CD14-positive monocyte (primary cell): ENCODE data around the gene FGF2. TPM values are rescaled to one million over a fixed set of nuclear protein-coding genes. Genes with fewer than 3 reads are reported as not detected.

ENCODE experiments used
- DNase-seq, 3 donors: peaks; one replicate each; pipeline ENCODE4 v3.0.0-alpha.2; 2011 to 2022
- H2AFZ ChIP-seq: 2 replicates; pipeline ENCODE4 v1.6.0; 2012; ENCODE audit warnings: mild to moderate bottlenecking, low read depth, low read length, inconsistent platforms; ENCODE audit not compliant: insufficient read depth, poor library complexity, severe bottlenecking
- H3K27ac ChIP-seq, 2 donors: 1 replicate in 1 of 2; 2 replicates in 1 of 2; pipeline ENCODE4 v1.5.1; 2012 to 2013; ENCODE audit warnings: low read length in 2 of 2, control low read depth in 1 of 2, inconsistent platforms in 1 of 2, low read depth in 1 of 2, mild to moderate bottlenecking in 1 of 2
- H3K27me3 ChIP-seq, 2 donors: one replicate each; pipeline versions ENCODE4 v1.6.0 to v1.6.1; 2011 to 2013; ENCODE audit warnings: low read length in 2 of 2; ENCODE audit not compliant: control insufficient read depth in 2 of 2, insufficient read depth in 2 of 2
- H3K36me3 ChIP-seq, 2 donors: replicated peaks in 1 of 2; 1 replicate in 1 of 2; 2 replicates in 1 of 2; pipeline versions ENCODE4 v1.5.1 to v1.6.1; 2012 to 2013; ENCODE audit warnings: low read length in 2 of 2, control low read depth in 1 of 2, inconsistent platforms in 1 of 2, mild to moderate bottlenecking in 1 of 2; ENCODE audit not compliant: insufficient read depth in 2 of 2, control insufficient read depth in 1 of 2
- H3K4me1 ChIP-seq, 2 donors: 1 replicate in 1 of 2; 2 replicates in 1 of 2; pipeline versions ENCODE4 v1.5.1 to v1.6.1; 2012 to 2013; ENCODE audit warnings: low read length in 2 of 2, control low read depth in 1 of 2, inconsistent platforms in 1 of 2, mild to moderate bottlenecking in 1 of 2, moderate library complexity in 1 of 2; ENCODE audit not compliant: insufficient read depth in 2 of 2, control insufficient read depth in 1 of 2
- H3K4me2 ChIP-seq: replicated peaks from 2 replicates; pipeline ENCODE3; 2012; ENCODE audit warnings: low read length, moderate library complexity, mild to moderate bottlenecking; ENCODE audit not compliant: poor library complexity, severe bottlenecking; ENCODE audit errors: extremely low read depth
- H3K4me3 ChIP-seq, 3 experiments: fragments of 200-600 bp in 1 of 3; sonication (generic) in 1 of 3; replicated peaks in 1 of 3; 1 replicate in 2 of 3; 2 replicates in 1 of 3; pipeline ENCODE4 v1.5.1; 2011 to 2013; ENCODE audit warnings: low read length in 3 of 3, mild to moderate bottlenecking in 3 of 3, control low read depth in 2 of 3, low read depth in 2 of 3, inconsistent platforms in 1 of 3, moderate library complexity in 1 of 3
- H3K79me2 ChIP-seq: 2 replicates; pipeline ENCODE4 v1.6.0; 2012; ENCODE audit warnings: mild to moderate bottlenecking, control low read depth, inconsistent platforms, low read length, moderate library complexity; ENCODE audit not compliant: insufficient read depth
- H3K9ac ChIP-seq: 2 replicates; pipeline ENCODE4 v1.6.0; 2017; ENCODE audit warnings: low read length, mild to moderate bottlenecking; ENCODE audit not compliant: insufficient read depth, poor library complexity, severe bottlenecking
- H3K9me3 ChIP-seq, 2 donors: replicated peaks in 1 of 2; 1 replicate in 1 of 2; 2 replicates in 1 of 2; pipeline versions ENCODE4 v1.5.1 to v1.6.1; 2012 to 2013; ENCODE audit warnings: low read length in 2 of 2, control low read depth in 1 of 2; ENCODE audit not compliant: control insufficient read depth in 1 of 2, insufficient read depth in 1 of 2
- H4K20me1 ChIP-seq: 2 replicates; pipeline ENCODE4 v1.6.0; 2012; ENCODE audit warnings: mild to moderate bottlenecking, low read length, control low read depth, moderate library complexity; ENCODE audit not compliant: insufficient read depth
- H3K27ac Mint-ChIP-seq, 7 donors: one replicate each; pipeline ENCODE4 v1.8.0; 2020; ENCODE audit warnings: mild to moderate bottlenecking in 7 of 7, mixed read lengths in 7 of 7, moderate library complexity in 6 of 7, inconsistent platforms in 2 of 7
- H3K27me3 Mint-ChIP-seq, 3 donors: one replicate each; pipeline ENCODE4 v1.8.0; 2021 to 2022; ENCODE audit warnings: low read depth in 3 of 3, mild to moderate bottlenecking in 3 of 3, mixed read lengths in 3 of 3, moderate library complexity in 3 of 3, inconsistent platforms in 1 of 3
- H3K36me3 Mint-ChIP-seq, 2 donors: one replicate each; pipeline ENCODE4 v1.8.0; 2020; ENCODE audit warnings: mixed read lengths in 2 of 2, inconsistent platforms in 1 of 2, mild to moderate bottlenecking in 1 of 2
- H3K4me1 Mint-ChIP-seq: one replicate; pipeline ENCODE4 v1.8.0; 2020; ENCODE audit warnings: mild to moderate bottlenecking, mixed read lengths
- H3K4me3 Mint-ChIP-seq, 2 donors: one replicate each; pipeline ENCODE4 v1.8.0; 2020; ENCODE audit warnings: mild to moderate bottlenecking in 2 of 2, mixed read lengths in 2 of 2, moderate library complexity in 1 of 2
- H3K9me3 Mint-ChIP-seq, 7 donors: one replicate each; pipeline ENCODE4 v1.8.0; 2020 to 2022; ENCODE audit warnings: mixed read lengths in 7 of 7, mild to moderate bottlenecking in 6 of 7, moderate library complexity in 6 of 7, inconsistent platforms in 2 of 7
- CTCF ChIP-seq: fragments of 200-600 bp; IDR thresholded peaks from one replicate; pipeline ENCODE4 v1.8.0; 2022; ENCODE audit warnings: antibody characterized with exemption, mild to moderate bottlenecking
- WGBS: methylation state at CpG from one replicate; pipeline ENCODE4 v1.1.5; 2013; ENCODE audit warnings: missing lambda C conversion rate; ENCODE audit not compliant: insufficient coverage; 5-methylcytosine and 5-hydroxymethylcytosine counted together
- intact Hi-C, 2 donors: fragments of 100-400 bp; cut with micrococcal nuclease; formaldehyde crosslinking; loops; one replicate each; pipeline versions ENCODE4 v1.15.0 to v1.15.1; 2023
- polyA plus RNA-seq, 3 donors: library from polyadenylated mRNA; depleted of rRNA in 1 of 3; unstranded in 2 of 3; stranded (reverse) in 1 of 3; fragments of 300-500 nt in 2 of 3; fragments of >200 nt in 1 of 3; fragmentation: Illumina TruSeq in 2 of 3; gene quantifications; 1 replicate in 2 of 3; 2 replicates in 1 of 3; pipeline ENCODE4 v1.2.3, GENCODE V29; 2012 to 2021

Gene FGF2
- polyA plus RNA-seq, 3 donors: not detected

GRCh38 chr4:122793811-122794210 lies 32.8 kb upstream of the FGF2 start:
- no peak for TF ChIP-seq CTCF
- no peak for DNase-seq
- no peaks in the 10 kb centered on the region for H3K4me1 ChIP-seq

GRCh38 chr4:122796801-122797404 lies 29.7 kb upstream of the FGF2 start:
- H3K27me3 Mint-ChIP-seq: no peaks in the 10 kb centered on the region
- peaks cover 0 to 4% (median 0%) of the 10 kb centered on the region in 7 donors for H3K9me3 Mint-ChIP-seq
- Histone ChIP-seq H3K9ac (no peak overlapping the region), H3K27me3 (no peaks in the 10 kb centered on the region), H3K9me3 (no peaks in the 10 kb centered on the region), H3K4me1 (no peaks in the 10 kb centered on the region), H3K36me3 (no peaks in the 10 kb centered on the region), H3K4me2 (no peak overlapping the region), H3K4me3 (no peak overlapping the region), H3K79me2 (no peaks in the 10 kb centered on the region), H3K27ac (no peak overlapping the region), H2AFZ (no peak overlapping the region), H4K20me1 (no peaks in the 10 kb centered on the region)
- no peak for DNase-seq
- 94% methylated on average over 2 of the region's 4 CpGs for WGBS
- peaks cover 8% of the 10 kb centered on the region for H3K4me1 Mint-ChIP-seq
- H3K36me3 Mint-ChIP-seq: no peaks in the 10 kb centered on the region
- no peak overlapping the region for H3K4me3 Mint-ChIP-seq
- H3K27ac Mint-ChIP-seq: no peak overlapping the region
- TF ChIP-seq CTCF: no peak
- intact Hi-C loops: no loop called here

More at GRCh38 chr4:122793811-122794210, 32.8 kb upstream of the FGF2 start:
- Mint-ChIP-seq H3K4me3 (no peak overlapping the region), H3K27me3 (peaks cover 0 to 1% (median 0%) of the 10 kb centered on the region in 3 donors), H3K27ac (no peak overlapping the region), H3K9me3 (peaks cover 0 to 1% (median 0%) of the 10 kb centered on the region in 7 donors), H3K4me1 (peaks cover 8% of the 10 kb centered on the region), H3K36me3 (no peaks in the 10 kb centered on the region)
- no peaks in the 10 kb centered on the region for H4K20me1 ChIP-seq
- H3K27ac ChIP-seq: no peak overlapping the region
- intact Hi-C loops: no loop called here
- no peak overlapping the region for H3K4me2 ChIP-seq
- no peak overlapping the region for H3K9ac ChIP-seq
- H3K9me3 ChIP-seq: no peaks in the 10 kb centered on the region
- no peak overlapping the region for H3K4me3 ChIP-seq
- H3K36me3 ChIP-seq: no peaks in the 10 kb centered on the region
- H2AFZ ChIP-seq: no peak overlapping the region
- H3K79me2 ChIP-seq: no peaks in the 10 kb centered on the region
- no peaks in the 10 kb centered on the region for H3K27me3 ChIP-seq
